Effector memory CD8-positive, alpha-beta T cell (primary cell): ENCODE measurements around the gene RASEF.
"Not testable (repeated sequence)": the region's sequence is repeated elsewhere in the genome, so short reads cannot be mapped to it uniquely, and the experiment has no call there.

ENCODE experiments used
- ATAC-seq: fragments of 150-1000 bp; cut with Tn5 transposase; replicated peaks from 2 replicates; pipeline ENCODE4 v1.10.0; 2021; ENCODE audit warnings: mild to moderate bottlenecking, moderate library complexity
- DNase-seq, 3 experiments: peaks; one replicate each; pipeline ENCODE4 v3.0.0; 2021
- H3K27ac Mint-ChIP-seq, 2 donors: one replicate each; pipeline ENCODE4 v1.8.0; 2022; ENCODE audit warnings: mild to moderate bottlenecking in 2 of 2, mixed read lengths in 2 of 2, moderate library complexity in 2 of 2
- H3K27me3 Mint-ChIP-seq, 2 donors: one replicate each; pipeline ENCODE4 v1.8.0; 2022; ENCODE audit warnings: mixed read lengths in 2 of 2
- H3K36me3 Mint-ChIP-seq: one replicate; pipeline ENCODE4 v1.8.0; 2022; ENCODE audit warnings: mild to moderate bottlenecking, moderate library complexity, mixed read lengths; ENCODE audit not compliant: insufficient read depth
- H3K4me1 Mint-ChIP-seq, 2 donors: one replicate each; pipeline ENCODE4 v1.8.0; 2022; ENCODE audit warnings: low read depth in 2 of 2, mixed read lengths in 2 of 2
- H3K4me3 Mint-ChIP-seq, 2 donors: one replicate each; pipeline ENCODE4 v1.8.0; 2022; ENCODE audit warnings: mild to moderate bottlenecking in 2 of 2, mixed read lengths in 2 of 2, moderate library complexity in 2 of 2
- H3K9me3 Mint-ChIP-seq, 2 donors: one replicate each; pipeline ENCODE4 v1.8.0; 2022; ENCODE audit warnings: mixed read lengths in 2 of 2
- total RNA-seq, 9 experiments: gene quantifications; one replicate each; lab custom pipeline; 2026; lab: John Stamatoyannopoulos, UW

The RASEF gene
- total RNA-seq = 0 to 3.7 (median 0) reads per million in 9 experiments

DNA sequence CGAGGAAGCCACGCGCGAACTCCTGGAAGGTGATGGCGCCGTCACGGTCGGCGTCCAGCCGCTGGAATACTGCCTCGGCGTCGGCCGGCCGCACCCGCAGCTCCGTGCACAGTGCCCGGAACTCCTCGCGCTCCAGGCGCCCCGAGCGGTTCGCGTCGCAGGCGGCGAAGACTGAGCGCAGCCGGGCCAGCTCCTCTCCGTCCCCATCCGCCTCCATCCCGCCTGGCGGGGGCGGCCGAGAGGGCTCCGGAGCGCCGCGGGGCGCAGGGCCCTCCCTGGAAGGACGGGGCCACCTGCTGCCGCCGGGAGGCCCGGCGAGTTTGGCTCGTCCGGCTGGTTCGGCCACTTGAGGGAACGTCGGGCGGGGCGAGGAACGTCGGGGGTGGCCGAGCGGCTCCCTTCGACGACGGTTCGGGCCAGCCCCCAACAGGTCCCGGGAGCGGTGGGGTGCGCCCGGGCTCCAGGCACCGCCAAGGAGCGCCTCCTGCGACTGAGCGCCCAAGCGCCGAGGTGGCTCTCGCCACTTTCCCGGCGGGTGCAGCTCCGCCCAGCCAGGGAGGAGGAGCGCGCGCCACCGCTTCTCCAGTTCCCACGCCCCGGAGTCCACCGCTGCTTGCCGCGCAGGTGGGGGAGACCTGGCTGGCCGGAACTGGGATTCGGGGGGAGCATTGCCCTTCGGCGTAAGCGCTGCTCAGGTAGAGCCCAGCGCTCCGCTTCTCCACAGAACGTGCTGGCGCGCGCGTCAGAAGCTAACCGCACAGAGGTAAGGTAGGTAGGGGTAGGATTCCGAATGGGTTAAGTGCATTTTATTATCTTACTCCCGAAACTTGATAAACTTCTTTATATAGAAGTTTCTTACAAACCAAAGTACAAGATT is at the start of gene RASEF:
TSS of gene RASEF (minus strand) at position 492 of the 877 bp plus-strand sequence. CDS start at position 217, 275 bp downstream.
- no peak for ATAC-seq

DNA sequence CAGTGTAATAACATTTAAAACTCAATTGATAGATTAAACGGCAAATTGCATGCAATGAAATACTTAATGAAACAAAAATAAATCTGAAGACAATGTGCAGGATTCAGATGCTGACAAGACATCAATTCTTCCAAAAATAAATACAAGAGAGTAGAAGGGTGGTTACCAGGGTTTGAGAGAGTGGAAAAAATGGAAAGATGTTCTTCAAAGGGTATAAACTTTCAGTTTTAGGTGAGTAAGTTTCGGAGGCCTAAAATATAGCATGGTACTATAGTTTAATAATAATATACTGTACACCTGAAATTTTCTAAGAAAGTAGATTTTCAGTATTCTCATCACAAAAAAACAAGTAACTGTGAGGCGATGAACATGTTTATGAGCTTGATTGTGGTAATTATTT is 48.2 kb upstream of the RASEF start:
- ATAC-seq (no peak), DNase-seq (no peak)
- Mint-ChIP-seq H3K4me1 (no peaks in the 10 kb centered on the region), H3K9me3 (peaks cover 12 to 14% of the 10 kb centered on the region in 2 donors), H3K36me3 (no peaks in the 10 kb centered on the region), H3K27me3 (no peaks in the 10 kb centered on the region), H3K4me3 (no peak overlapping the region), H3K27ac (no peak overlapping the region)

More for the DNA sequence above, at the start of gene RASEF:
- H3K27me3 Mint-ChIP-seq = peaks cover 13 to 30% of the 10 kb centered on the region in 2 donors
- H3K36me3 Mint-ChIP-seq = peaks cover 3% of the 10 kb centered on the region
- no peak within 1 kb of the TSS for H3K4me3 Mint-ChIP-seq
- H3K27ac Mint-ChIP-seq = no peak within 1 kb of the TSS
- no peak for DNase-seq
- no peaks in the 10 kb centered on the region for H3K4me1 Mint-ChIP-seq
- peaks cover 4 to 12% of the 10 kb centered on the region in 2 donors for H3K9me3 Mint-ChIP-seq

- Mint-ChIP-seq H3K27me3 (no peaks in the 10 kb centered on the region), H3K9me3 (peaks cover 8 to 9% of the 10 kb centered on the region in 2 donors), H3K36me3 (no peaks in the 10 kb centered on the region), H3K27ac (no peak overlapping the region), H3K4me3 (no peak overlapping the region), H3K4me1 (no peaks in the 10 kb centered on the region)
- ATAC-seq (no peak), DNase-seq (no peak)
These were observed 46.4 kb upstream of the RASEF start for GRCh38 chr9:83109296-83109695.

- no peaks in the 10 kb centered on the region for H3K4me1 Mint-ChIP-seq
- ATAC-seq (no peak), DNase-seq (no peak)
- no peaks in the 10 kb centered on the region for H3K27me3 Mint-ChIP-seq
- H3K27ac Mint-ChIP-seq = no peak overlapping the region
- peaks cover 0 to 5% of the 10 kb centered on the region in 2 donors for H3K9me3 Mint-ChIP-seq
- no peak overlapping the region for H3K4me3 Mint-ChIP-seq
- no peaks in the 10 kb centered on the region for H3K36me3 Mint-ChIP-seq
These were observed 45.3 kb upstream of the RASEF start for GRCh38 chr9:83108208-83108607.

GRCh38 chr9:83106772-83107171 is 43.8 kb upstream of the RASEF start:
- peaks cover 0 to 5% of the 10 kb centered on the region in 2 donors for H3K9me3 Mint-ChIP-seq
- ATAC-seq (no peak), DNase-seq (no peak)
- no peaks in the 10 kb centered on the region for H3K36me3 Mint-ChIP-seq
- no peaks in the 10 kb centered on the region for H3K27me3 Mint-ChIP-seq
- H3K27ac Mint-ChIP-seq = no peak overlapping the region
- H3K4me3 Mint-ChIP-seq = no peak overlapping the region
- no peaks in the 10 kb centered on the region for H3K4me1 Mint-ChIP-seq

GRCh38 chr9:83106263-83106662 is 43.3 kb upstream of the RASEF start:
- H3K36me3 Mint-ChIP-seq = no peaks in the 10 kb centered on the region
- no peak for DNase-seq

GRCh38 chr9:83097633-83098032 is 34.7 kb upstream of the RASEF start:
- Mint-ChIP-seq H3K4me1 (no peaks in the 10 kb centered on the region), H3K27ac (no peak overlapping the region), H3K9me3 (peaks cover 0 to 1% of the 10 kb centered on the region in 2 donors), H3K36me3 (peaks cover 2% of the 10 kb centered on the region), H3K27me3 (no peaks in the 10 kb centered on the region), H3K4me3 (no peak overlapping the region)
- DNase-seq = no peak
- no peak for ATAC-seq

More at GRCh38 chr9:83106263-83106662, 43.3 kb upstream of the RASEF start:
- no peak for ATAC-seq
- no peak overlapping the region for H3K27ac Mint-ChIP-seq
- no peaks in the 10 kb centered on the region for H3K27me3 Mint-ChIP-seq
- no peaks in the 10 kb centered on the region for H3K4me1 Mint-ChIP-seq
- peaks cover 0 to 5% of the 10 kb centered on the region in 2 donors for H3K9me3 Mint-ChIP-seq
- no peak overlapping the region for H3K4me3 Mint-ChIP-seq

GRCh38 chr9:83093311-83093710 is 30.4 kb upstream of the RASEF start:
- not testable (repeated sequence) for H3K4me1 Mint-ChIP-seq, H3K36me3 Mint-ChIP-seq, ATAC-seq, H3K9me3 Mint-ChIP-seq, H3K27me3 Mint-ChIP-seq, H3K4me3 Mint-ChIP-seq, DNase-seq, H3K27ac Mint-ChIP-seq

DNA sequence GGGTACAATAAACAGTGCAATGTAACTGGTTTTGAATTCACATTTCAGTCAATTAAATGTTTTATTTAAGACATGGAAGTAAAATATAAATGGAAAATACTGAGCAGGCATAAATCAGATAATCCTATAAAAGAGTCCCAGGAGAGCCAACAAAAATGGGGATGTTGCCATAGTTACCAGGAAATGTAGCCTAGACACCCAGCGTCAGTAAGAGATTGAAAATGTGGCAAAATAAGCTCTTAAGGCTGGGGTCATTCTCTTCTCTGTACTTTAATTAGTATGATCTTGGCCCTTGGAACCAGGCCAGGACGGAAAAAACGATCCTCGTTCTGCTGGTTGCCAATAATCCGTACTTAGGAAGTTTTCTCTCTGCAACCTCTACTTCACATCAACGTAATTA is 18.9 kb upstream of the RASEF start:
- ATAC-seq (no peak), DNase-seq (no peak)
- H3K27me3 Mint-ChIP-seq = no peaks in the 10 kb centered on the region
- no peak overlapping the region for H3K27ac Mint-ChIP-seq
- H3K9me3 Mint-ChIP-seq = peaks cover 3 to 5% of the 10 kb centered on the region in 2 donors
- H3K36me3 Mint-ChIP-seq = no peaks in the 10 kb centered on the region
- H3K4me3 Mint-ChIP-seq = no peak overlapping the region
- no peaks in the 10 kb centered on the region for H3K4me1 Mint-ChIP-seq

DNA sequence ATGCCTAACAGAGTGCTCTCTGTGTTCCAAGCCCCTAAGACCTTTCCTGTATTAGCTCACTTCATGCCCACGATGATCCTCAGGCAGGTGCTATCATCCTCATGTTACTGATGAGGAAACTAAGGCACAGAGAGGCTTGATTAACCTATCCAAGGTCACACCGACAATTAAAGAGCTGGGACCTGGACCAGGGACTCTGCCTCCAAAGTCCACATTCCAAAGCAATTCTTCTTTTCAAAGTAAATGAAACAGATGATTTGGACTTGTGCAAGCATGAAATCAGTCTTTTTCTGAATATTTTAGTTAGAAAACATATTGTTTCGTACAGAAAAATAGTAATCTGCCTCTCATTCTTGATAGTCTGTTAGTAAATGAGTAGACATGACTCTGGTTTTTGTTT is 18.1 kb upstream of the RASEF start:
- Mint-ChIP-seq H3K9me3 (peaks cover 0 to 3% of the 10 kb centered on the region in 2 donors), H3K4me1 (no peaks in the 10 kb centered on the region), H3K36me3 (no peaks in the 10 kb centered on the region), H3K27me3 (no peaks in the 10 kb centered on the region), H3K27ac (no peak overlapping the region), H3K4me3 (no peak overlapping the region)
- no peak for DNase-seq
- ATAC-seq = no peak

GRCh38 chr9:83075932-83076331 is 13.0 kb upstream of the RASEF start:
- not testable (repeated sequence) for DNase-seq, H3K4me1 Mint-ChIP-seq, H3K27me3 Mint-ChIP-seq, H3K27ac Mint-ChIP-seq, H3K36me3 Mint-ChIP-seq, H3K4me3 Mint-ChIP-seq, ATAC-seq
- peaks cover 10 to 11% of the 10 kb centered on the region in 2 donors for H3K9me3 Mint-ChIP-seq

DNA sequence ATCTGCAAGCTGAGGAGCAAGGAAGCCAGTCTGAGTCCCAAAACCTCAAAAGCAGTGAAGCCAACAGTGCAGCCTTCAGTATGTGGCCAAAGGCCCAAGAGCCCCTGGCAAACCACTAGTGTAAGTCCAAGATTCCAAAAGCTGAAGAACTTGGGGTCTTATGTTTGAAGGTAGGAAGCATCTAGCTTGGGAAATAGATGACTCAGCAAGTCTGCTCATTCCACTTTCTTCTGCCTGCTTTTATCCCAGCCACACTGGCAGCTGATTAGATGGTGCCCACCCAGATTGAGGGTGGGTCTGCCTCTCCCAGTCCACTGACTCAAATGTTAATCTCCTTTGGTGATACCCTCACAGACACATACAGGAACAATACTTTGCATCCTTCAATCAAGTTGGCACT is 9.6 kb upstream of the RASEF start:
- H3K4me3 Mint-ChIP-seq, H3K27ac Mint-ChIP-seq, H3K4me1 Mint-ChIP-seq, H3K9me3 Mint-ChIP-seq, ATAC-seq, H3K27me3 Mint-ChIP-seq, DNase-seq, H3K36me3 Mint-ChIP-seq: not testable (repeated sequence)

DNA sequence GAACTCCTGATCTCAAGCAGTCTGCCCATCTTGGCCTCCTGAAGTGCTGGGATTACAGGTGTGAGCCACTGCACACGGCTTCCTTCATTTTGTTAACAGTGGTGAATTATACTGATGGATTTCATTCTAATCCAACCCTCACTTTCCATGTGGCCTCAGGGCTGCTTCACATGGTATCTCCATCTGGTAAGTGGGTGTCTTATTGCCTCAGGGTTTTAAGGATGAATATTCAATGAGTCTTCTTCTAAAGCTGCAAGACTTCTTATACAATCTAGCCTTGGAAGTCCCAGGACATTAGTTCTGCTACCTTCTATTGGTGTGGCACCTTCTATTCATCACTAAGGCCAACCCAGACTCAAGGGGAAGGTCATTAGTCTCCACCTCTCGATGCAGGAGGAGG is 8.7 kb upstream of the RASEF start:
- no peaks in the 10 kb centered on the region for H3K36me3 Mint-ChIP-seq
- no peaks in the 10 kb centered on the region for H3K27me3 Mint-ChIP-seq
- DNase-seq = no peak
- no peak for ATAC-seq
- no peak overlapping the region for H3K27ac Mint-ChIP-seq
- no peak overlapping the region for H3K4me3 Mint-ChIP-seq
- H3K9me3 Mint-ChIP-seq = peaks cover 8 to 10% of the 10 kb centered on the region in 2 donors
- no peaks in the 10 kb centered on the region for H3K4me1 Mint-ChIP-seq

- H3K4me3 Mint-ChIP-seq = no peak overlapping the region
- H3K9me3 Mint-ChIP-seq = peaks cover 10% of the 10 kb centered on the region in 2 donors
- DNase-seq (no peak), ATAC-seq (no peak)
- H3K27ac Mint-ChIP-seq = no peak overlapping the region
- no peaks in the 10 kb centered on the region for H3K27me3 Mint-ChIP-seq
- H3K36me3 Mint-ChIP-seq = no peaks in the 10 kb centered on the region
- H3K4me1 Mint-ChIP-seq = no peaks in the 10 kb centered on the region
These were observed 7.3 kb upstream of the RASEF start for GRCh38 chr9:83070261-83070660.
